Mucosa of descending colon (tissue), 3 donors: Measurements from ENCODE around the gene MPHOSPH9. TPM values are rescaled to one million over a fixed set of nuclear protein-coding genes. Genes with fewer than 3 reads are reported as not detected.

ENCODE experiments used
- ATAC-seq: fragments of 200-7000 bp; cut with Tn5 transposase; one replicate; pipeline ENCODE4 v1.9.1; 2020; ENCODE audit warnings: mild to moderate bottlenecking, moderate library complexity
- DNase-seq, 3 donors: peaks; one replicate each; pipeline ENCODE4 v3.0.0-alpha.2; 2020
- H3K36me3 ChIP-seq: fragments of 200-600 bp; one replicate; pipeline ENCODE4 v1.8.0; 2021; ENCODE audit warnings: low read depth, mild to moderate bottlenecking
- H3K4me1 ChIP-seq: fragments of 200-600 bp; one replicate; pipeline ENCODE4 v1.8.0; 2021; ENCODE audit warnings: low read depth, mild to moderate bottlenecking
- H3K4me3 ChIP-seq: fragments of 200-600 bp; one replicate; pipeline ENCODE4 v1.8.0; 2021; ENCODE audit warnings: mild to moderate bottlenecking
- H3K9me3 ChIP-seq: fragments of 200-600 bp; one replicate; pipeline ENCODE4 v1.8.0; 2021; ENCODE audit warnings: mild to moderate bottlenecking
- intact Hi-C, 2 donors: fragments of 100-400 bp; cut with DNase I in 1 of 2; cut with micrococcal nuclease in 1 of 2; formaldehyde crosslinking; loops; one replicate each; pipeline versions ENCODE4 v1.11.0 to v1.11.1; 2022; cut with DNase I, micrococcal nuclease
- total RNA-seq, 3 donors: library from RNA; stranded (reverse); fragmentation: NEBNext Ultra II Directional in 2 of 3; extraction: Animal tissue kit (Norgen Biotek cat#: 25700) in 2 of 3; gene quantifications; one replicate each; pipeline versions ENCODE4 v1.2.1 to v1.2.4, GENCODE V29; 2021 to 2023
- TF ChIP-seq, protein P1 (sequence below): fragments of 200-600 bp; IDR thresholded peaks from one replicate; pipeline ENCODE4 v1.8.0; 2022; ENCODE audit warnings: antibody characterized with exemption, mild to moderate bottlenecking
- donor health status: DM: no; HTN: no; CAD: no; lungs with moderate emphysema.
- donor health status: DM: no; HTN: no; CAD: no.
- donor health status: DM: no; HTN: yes; CAD: no.

MPHOSPH9 gene
- total RNA-seq, 3 donors from 2014 or later, result 19.6 to 28.7 (median 19.8) TPM

DNA sequence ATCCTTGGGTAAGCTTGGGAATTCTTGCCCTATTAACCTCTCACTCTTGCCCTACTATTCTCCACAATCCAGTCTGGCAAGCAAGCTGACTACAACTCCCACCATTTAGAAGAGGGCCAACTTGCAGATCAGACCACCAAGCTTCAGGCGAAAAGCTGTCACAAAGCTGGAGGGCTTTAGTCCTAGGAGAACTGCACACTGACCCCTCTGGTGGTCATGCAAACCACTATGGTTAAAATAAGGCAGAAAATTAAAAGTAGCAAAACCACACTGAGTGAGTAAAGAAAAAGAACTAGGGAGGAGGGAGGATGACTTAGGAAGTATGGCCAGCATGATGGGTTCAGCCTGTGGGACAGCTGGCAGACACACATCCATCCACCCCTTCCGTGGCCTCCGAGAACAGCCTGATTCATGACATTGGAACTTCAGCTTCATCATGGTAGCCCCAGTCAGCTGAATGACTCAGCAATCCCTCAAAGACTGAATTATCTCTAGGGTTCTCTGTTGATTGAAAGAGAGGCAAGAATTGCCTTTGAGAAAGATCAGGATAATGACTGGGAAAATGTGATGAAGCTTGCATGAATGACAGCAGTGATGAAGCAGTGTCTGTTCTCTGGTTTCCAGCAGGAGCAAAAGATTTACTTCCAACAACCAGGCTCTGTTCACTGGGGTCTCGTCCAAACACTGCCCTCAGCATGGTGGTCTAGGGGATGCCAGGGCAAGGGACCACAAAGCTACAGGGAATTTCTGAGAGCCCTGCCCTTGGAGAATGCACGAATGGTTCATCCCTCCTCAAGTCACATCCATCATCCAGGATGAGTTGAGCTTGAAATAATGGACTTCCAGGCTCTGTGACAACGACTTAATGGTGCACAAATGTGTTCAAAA lies 106.4 kb downstream of the MPHOSPH9 start:
- TF ChIP-seq, protein P1, sequence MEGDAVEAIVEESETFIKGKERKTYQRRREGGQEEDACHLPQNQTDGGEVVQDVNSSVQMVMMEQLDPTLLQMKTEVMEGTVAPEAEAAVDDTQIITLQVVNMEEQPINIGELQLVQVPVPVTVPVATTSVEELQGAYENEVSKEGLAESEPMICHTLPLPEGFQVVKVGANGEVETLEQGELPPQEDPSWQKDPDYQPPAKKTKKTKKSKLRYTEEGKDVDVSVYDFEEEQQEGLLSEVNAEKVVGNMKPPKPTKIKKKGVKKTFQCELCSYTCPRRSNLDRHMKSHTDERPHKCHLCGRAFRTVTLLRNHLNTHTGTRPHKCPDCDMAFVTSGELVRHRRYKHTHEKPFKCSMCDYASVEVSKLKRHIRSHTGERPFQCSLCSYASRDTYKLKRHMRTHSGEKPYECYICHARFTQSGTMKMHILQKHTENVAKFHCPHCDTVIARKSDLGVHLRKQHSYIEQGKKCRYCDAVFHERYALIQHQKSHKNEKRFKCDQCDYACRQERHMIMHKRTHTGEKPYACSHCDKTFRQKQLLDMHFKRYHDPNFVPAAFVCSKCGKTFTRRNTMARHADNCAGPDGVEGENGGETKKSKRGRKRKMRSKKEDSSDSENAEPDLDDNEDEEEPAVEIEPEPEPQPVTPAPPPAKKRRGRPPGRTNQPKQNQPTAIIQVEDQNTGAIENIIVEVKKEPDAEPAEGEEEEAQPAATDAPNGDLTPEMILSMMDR, result no peak
- Histone ChIP-seq H3K4me3 (no peak overlapping the region), H3K9me3 (no peaks in the 10 kb centered on the region), H3K36me3 (no peaks in the 10 kb centered on the region), H3K4me1 (peaks cover 12% of the 10 kb centered on the region)
- DNase-seq (peak in 1 of 3 donors; percentile 41), ATAC-seq (peak; percentile 62)
- intact Hi-C loops, result no loop called here

DNA sequence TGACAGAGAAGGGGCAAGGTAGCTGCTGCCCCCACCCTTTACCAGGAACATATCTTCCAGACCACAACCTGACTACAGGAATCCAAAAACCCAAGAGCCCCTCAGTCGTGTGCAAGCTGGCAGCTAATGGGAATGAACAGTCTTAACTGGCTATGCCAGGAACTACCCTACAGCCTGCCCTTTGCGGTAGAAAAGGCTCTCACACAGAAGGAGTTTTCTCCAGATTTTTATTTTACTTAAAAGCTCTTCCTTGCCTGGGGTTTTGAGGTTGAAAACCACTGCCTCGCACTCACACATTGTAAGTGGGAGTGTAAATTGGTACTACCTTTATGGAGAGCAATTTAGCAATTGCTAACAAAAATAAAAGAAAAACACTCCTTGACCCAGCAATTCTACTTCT lies 110.3 kb downstream of the MPHOSPH9 start:
- TF ChIP-seq, protein P1, result no peak
- DNase-seq (no peak), ATAC-seq (no peak)
- H3K4me1 ChIP-seq, result peaks cover 16% of the 10 kb centered on the region
- H3K9me3 ChIP-seq, result no peaks in the 10 kb centered on the region
- no peaks in the 10 kb centered on the region for H3K36me3 ChIP-seq
- intact Hi-C loops, result no loop called here
- H3K4me3 ChIP-seq, result no peak overlapping the region

DNA sequence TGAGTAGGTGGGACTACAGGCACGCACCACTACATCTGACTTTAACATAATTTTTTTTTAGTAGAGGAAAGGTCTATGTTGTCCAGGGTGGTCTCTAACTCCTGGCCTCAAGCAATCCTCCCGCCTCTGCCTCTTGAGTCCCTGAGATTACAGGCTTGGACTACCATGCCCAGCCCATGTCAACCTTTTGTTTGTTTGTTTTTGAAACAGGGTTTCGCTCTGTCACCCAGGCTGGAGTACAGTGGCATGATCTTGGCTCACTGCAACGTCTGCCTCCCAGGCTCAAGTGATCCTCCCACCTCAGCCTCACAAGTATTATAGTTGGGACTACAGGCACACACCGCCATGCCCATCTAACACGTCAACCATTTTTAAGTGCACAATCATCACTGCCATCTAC lies 111.3 kb downstream of the MPHOSPH9 start:
- Histone ChIP-seq H3K36me3 (no peaks in the 10 kb centered on the region), H3K4me1 (peaks cover 16% of the 10 kb centered on the region), H3K4me3 (no peak overlapping the region), H3K9me3 (no peaks in the 10 kb centered on the region)
- ATAC-seq (no peak), DNase-seq (no peak)
- TF ChIP-seq, protein P1, result no peak
- intact Hi-C loops, result no loop called here

DNA sequence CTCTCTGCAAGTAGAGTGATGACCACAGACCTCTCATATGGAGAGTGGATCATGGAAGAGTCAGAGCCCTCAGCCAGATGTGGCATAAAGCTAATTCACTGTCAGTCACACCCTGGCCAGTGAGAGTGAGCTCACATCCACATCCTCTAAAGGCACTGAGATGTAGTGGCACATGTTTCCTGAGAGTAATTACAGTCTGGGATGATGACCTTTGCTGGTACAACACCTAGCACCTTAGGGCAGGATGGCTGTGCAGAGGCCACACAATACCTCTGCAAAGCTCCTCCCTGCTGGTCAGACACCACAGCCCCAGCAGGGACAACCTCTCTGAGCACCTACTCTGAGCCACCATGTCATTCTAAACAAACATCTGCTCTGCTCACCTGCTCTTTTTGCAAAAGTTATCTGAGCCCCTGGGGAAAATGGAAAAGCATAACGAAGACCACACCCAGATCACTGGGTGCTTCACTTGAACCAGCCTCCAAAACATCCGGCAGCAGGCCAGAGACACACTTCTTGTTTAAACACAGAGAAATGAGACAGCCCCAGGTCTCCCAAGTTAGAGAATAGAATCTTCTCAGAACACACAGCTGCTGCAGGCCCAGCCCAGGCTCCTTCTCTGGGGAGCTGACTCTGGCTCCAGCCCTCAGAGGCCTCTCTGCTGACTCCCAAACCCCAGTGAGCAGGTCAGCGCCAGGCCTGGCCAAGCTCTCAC lies 112.3 kb downstream of the MPHOSPH9 start:
- Histone ChIP-seq H3K4me1 (peaks cover 16% of the 10 kb centered on the region), H3K4me3 (no peak overlapping the region), H3K9me3 (no peaks in the 10 kb centered on the region), H3K36me3 (no peaks in the 10 kb centered on the region)
- ATAC-seq (peak; percentile 83), DNase-seq (no peak)
- TF ChIP-seq, protein P1, result no peak
- intact Hi-C loops, result no loop called here

DNA sequence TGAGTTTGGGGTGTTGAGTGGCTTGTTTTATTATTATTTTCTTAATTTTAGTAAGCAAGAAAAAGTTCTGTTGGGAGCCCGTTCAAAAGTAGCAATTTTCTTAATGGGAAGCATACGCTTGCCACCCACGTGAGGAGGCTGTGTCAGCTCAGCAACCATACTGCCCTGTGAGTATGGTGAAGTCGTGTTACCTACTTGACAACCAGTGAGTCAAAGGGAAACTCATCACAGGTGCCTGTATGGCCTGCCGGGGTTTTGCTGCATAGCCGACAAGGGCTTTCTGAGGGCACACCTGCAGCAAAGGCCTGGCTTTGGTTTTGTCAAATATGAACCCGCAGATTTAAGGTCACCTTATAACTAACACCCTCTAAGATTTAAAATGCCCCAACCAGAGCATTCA lies 113.1 kb downstream of the MPHOSPH9 start:
- TF ChIP-seq, protein P1, result no peak
- Histone ChIP-seq H3K9me3 (no peaks in the 10 kb centered on the region), H3K36me3 (no peaks in the 10 kb centered on the region), H3K4me1 (peaks cover 16% of the 10 kb centered on the region), H3K4me3 (no peak overlapping the region)
- intact Hi-C loops, result no loop called here
- no peak for DNase-seq
- peak; percentile 11 for ATAC-seq
